Natural killer cell (primary cell): Measurements from ENCODE around the gene PLPP3. TPM values are rescaled to one million over a fixed set of nuclear protein-coding genes. Genes with fewer than 3 reads are reported as not detected.

Experiments used
- ATAC-seq, 3 donors: fragments of 150-1000 bp in 2 of 3; fragments of 200-7000 bp in 1 of 3; cut with Tn5 transposase; 1 replicate in 1 of 3; 2 replicates in 2 of 3; pipeline ENCODE4 v1.10.0; 2021; ENCODE audit warnings: mild to moderate bottlenecking in 2 of 3, moderate library complexity in 2 of 3
- DNase-seq, 2 donors: peaks; one replicate each; pipeline versions ENCODE4 v3.0.0 to v3.0.0-alpha.2; 2013 to 2021; ENCODE audit warnings: mixed read lengths in 1 of 2
- H3K27ac ChIP-seq: one replicate; pipeline ENCODE4 v1.5.1; 2013; ENCODE audit warnings: mild to moderate bottlenecking, low read length
- H3K27me3 ChIP-seq: one replicate; pipeline ENCODE4 v1.6.1; 2013; ENCODE audit warnings: low read length; ENCODE audit not compliant: control insufficient read depth, insufficient read depth
- H3K36me3 ChIP-seq: one replicate; pipeline ENCODE4 v1.6.1; 2013; ENCODE audit warnings: low read length; ENCODE audit not compliant: control insufficient read depth, insufficient read depth
- H3K4me1 ChIP-seq: one replicate; pipeline ENCODE4 v1.6.1; 2013; ENCODE audit warnings: low read length; ENCODE audit not compliant: control insufficient read depth, insufficient read depth
- H3K4me3 ChIP-seq: one replicate; pipeline ENCODE4 v1.5.1; 2013; ENCODE audit warnings: low read length
- H3K9me3 ChIP-seq: one replicate; pipeline ENCODE4 v1.6.1; 2013; ENCODE audit warnings: low read length; ENCODE audit not compliant: control insufficient read depth, insufficient read depth
- H3K27ac Mint-ChIP-seq, 2 donors: one replicate each; pipeline ENCODE4 v1.8.0; 2022; ENCODE audit warnings: mild to moderate bottlenecking in 2 of 2, mixed read lengths in 2 of 2, moderate library complexity in 1 of 2
- H3K27me3 Mint-ChIP-seq, 2 donors: one replicate each; pipeline ENCODE4 v1.8.0; 2022; ENCODE audit warnings: low read depth in 2 of 2, mixed read lengths in 2 of 2
- H3K36me3 Mint-ChIP-seq: one replicate; pipeline ENCODE4 v1.8.0; 2022; ENCODE audit warnings: mixed read lengths
- H3K4me1 Mint-ChIP-seq, 2 donors: one replicate each; pipeline ENCODE4 v1.8.0; 2022; ENCODE audit warnings: mixed read lengths in 2 of 2
- H3K4me3 Mint-ChIP-seq: one replicate; pipeline ENCODE4 v1.8.0; 2022; ENCODE audit warnings: mild to moderate bottlenecking, moderate library complexity, mixed read lengths
- H3K9me3 Mint-ChIP-seq, 2 donors: one replicate each; pipeline ENCODE4 v1.8.0; 2022; ENCODE audit warnings: mixed read lengths in 2 of 2
- CTCF ChIP-seq: fragments of 200-600 bp; IDR thresholded peaks from one replicate; pipeline ENCODE4 v1.8.0; 2022; ENCODE audit warnings: antibody characterized with exemption
- WGBS: methylation state at CpG from one replicate; pipeline ENCODE4 v1.1.7; 2013; ENCODE audit warnings: missing lambda C conversion rate; ENCODE audit not compliant: insufficient coverage; 5-methylcytosine and 5-hydroxymethylcytosine counted together
- intact Hi-C: fragments of 100-400 bp; cut with micrococcal nuclease; formaldehyde crosslinking; loops from one replicate; pipeline ENCODE4 v1.14.2; 2022
- total RNA-seq, 4 donors: library from RNA; stranded (reverse); fragments of 120-200 nt in 1 of 4; gene quantifications; one replicate each; pipeline versions ENCODE4 v1.2.3 to v1.2.4, GENCODE V29; 2013 to 2022

Gene PLPP3
- total RNA-seq, 3 donors from 2014 or later (not counting 1 experiment from before 2014, with no cell fraction given) = 0.11 to 0.50 TPM; not detected in 1

- no peaks in the 10 kb centered on the region for H3K27me3 ChIP-seq
- no peak for TF ChIP-seq CTCF
- DNase-seq (no peak), ATAC-seq (no peak)
- 90% methylated on average over 4 of the region's 4 CpGs for WGBS
- Mint-ChIP-seq H3K27ac (no peak overlapping the region), H3K9me3 (no peaks in the 10 kb centered on the region), H3K4me3 (no peak overlapping the region), H3K4me1 (no peaks in the 10 kb centered on the region), H3K27me3 (peaks cover 0 to 2% of the 10 kb centered on the region in 2 donors), H3K36me3 (no peaks in the 10 kb centered on the region)
- H3K9me3 ChIP-seq = no peaks in the 10 kb centered on the region
- H3K4me3 ChIP-seq = no peak overlapping the region
- no peaks in the 10 kb centered on the region for H3K36me3 ChIP-seq
- H3K4me1 ChIP-seq = no peaks in the 10 kb centered on the region
- intact Hi-C loops = no loop called here
- no peak overlapping the region for H3K27ac ChIP-seq
Measured at GRCh38 chr1:56459260-56459659, 120.1 kb downstream of the PLPP3 start.

- no peak for ATAC-seq
Measured at GRCh38 chr1:56457756-56458375, 121.5 kb downstream of the PLPP3 start.

GRCh38 chr1:56456435-56457101, 122.8 kb downstream of the PLPP3 start:
- no peak overlapping the region for H3K27ac ChIP-seq
- TF ChIP-seq CTCF = no peak
- Mint-ChIP-seq H3K4me1 (no peaks in the 10 kb centered on the region), H3K27me3 (peaks cover 10% of the 10 kb centered on the region in 2 donors), H3K36me3 (no peaks in the 10 kb centered on the region), H3K27ac (no peak overlapping the region), H3K9me3 (no peaks in the 10 kb centered on the region), H3K4me3 (no peak overlapping the region)
- H3K4me1 ChIP-seq = no peaks in the 10 kb centered on the region
- 75% methylated on average over 12 of the region's 12 CpGs for WGBS
- no peaks in the 10 kb centered on the region for H3K36me3 ChIP-seq
- DNase-seq (no peak), ATAC-seq (no peak)
- intact Hi-C loops = no loop called here
- H3K9me3 ChIP-seq = no peaks in the 10 kb centered on the region
- H3K4me3 ChIP-seq = no peak overlapping the region
- H3K27me3 ChIP-seq = no peaks in the 10 kb centered on the region

More at GRCh38 chr1:56457756-56458375, 121.5 kb downstream of the PLPP3 start:
- Histone ChIP-seq H3K27me3 (no peaks in the 10 kb centered on the region), H3K9me3 (no peaks in the 10 kb centered on the region), H3K4me1 (no peaks in the 10 kb centered on the region), H3K27ac (no peak overlapping the region), H3K4me3 (no peak overlapping the region), H3K36me3 (no peaks in the 10 kb centered on the region)
- no peak for TF ChIP-seq CTCF
- intact Hi-C loops = no loop called here
- no peaks in the 10 kb centered on the region for H3K9me3 Mint-ChIP-seq
- no peak overlapping the region for H3K4me3 Mint-ChIP-seq
- 87% methylated on average over 9 of the region's 10 CpGs for WGBS
- no peak overlapping the region for H3K27ac Mint-ChIP-seq
- no peak for DNase-seq
- H3K4me1 Mint-ChIP-seq = no peaks in the 10 kb centered on the region
- H3K27me3 Mint-ChIP-seq = peaks cover 5 to 7% of the 10 kb centered on the region in 2 donors
- no peaks in the 10 kb centered on the region for H3K36me3 Mint-ChIP-seq
